ENCODE results near the gene SEMA5A.
A peak's percentile ranks its signal among the peaks of the same experiment; 100 is the strongest.

Gene SEMA5A

GRCh38 chr5:9514968-9515367 is 30.9 kb downstream of the SEMA5A start:
- Histone ChIP-seq H3K36me3 (replicated peaks) (no peaks in the 10 kb centered on the region), H3K4me1 (no peaks in the 10 kb centered on the region), H3K27me3 (ENCODE audit: low read depth) (no peaks in the 10 kb centered on the region), H3K9me3 (no peaks in the 10 kb centered on the region), H3K4me3 (no peak overlapping the region)
- in situ Hi-C loops (cut with MboI; ENCODE audit: low sequenced_read_pairs): no loop called here
- no peak for DNase-seq (ENCODE audit: low spot score in 2 of 2)

GRCh38 chr5:9513827-9514226 is 32.0 kb downstream of the SEMA5A start:
- Histone ChIP-seq H3K27me3 (ENCODE audit: low read depth) (no peaks in the 10 kb centered on the region), H3K4me3 (no peak overlapping the region), H3K36me3 (replicated peaks) (no peaks in the 10 kb centered on the region), H3K4me1 (no peaks in the 10 kb centered on the region), H3K9me3 (no peaks in the 10 kb centered on the region)
- no peak for DNase-seq (ENCODE audit: low spot score in 2 of 2)
- in situ Hi-C loops (cut with MboI; ENCODE audit: low sequenced_read_pairs): no loop called here

- Histone ChIP-seq H3K36me3 (replicated peaks) (no peaks in the 10 kb centered on the region), H3K27me3 (ENCODE audit: low read depth) (no peaks in the 10 kb centered on the region), H3K9me3 (no peaks in the 10 kb centered on the region), H3K4me3 (no peak overlapping the region), H3K4me1 (no peaks in the 10 kb centered on the region)
- DNase-seq (ENCODE audit: low spot score in 2 of 2): no peak
- in situ Hi-C loops (cut with MboI; ENCODE audit: low sequenced_read_pairs): no loop called here
Observed at GRCh38 chr5:9512457-9512856, 33.4 kb downstream of the SEMA5A start.

GRCh38 chr5:9507974-9508373 is 37.9 kb downstream of the SEMA5A start:
- H3K27me3 ChIP-seq (ENCODE audit: low read depth): no peaks in the 10 kb centered on the region
- no peaks in the 10 kb centered on the region for H3K9me3 ChIP-seq
- in situ Hi-C loops (cut with MboI; ENCODE audit: low sequenced_read_pairs): no loop called here
- DNase-seq (ENCODE audit: low spot score in 2 of 2): no peak
- H3K4me1 ChIP-seq: no peaks in the 10 kb centered on the region
- no peaks in the 10 kb centered on the region for H3K36me3 ChIP-seq (replicated peaks)
- no peak overlapping the region for H3K4me3 ChIP-seq

GRCh38 chr5:9505225-9505624 is 40.6 kb downstream of the SEMA5A start:
- no peaks in the 10 kb centered on the region for H3K27me3 ChIP-seq (ENCODE audit: low read depth)
- H3K9me3 ChIP-seq: no peaks in the 10 kb centered on the region
- no peak overlapping the region for H3K4me3 ChIP-seq
- DNase-seq (ENCODE audit: low spot score in 2 of 2): no peak
- in situ Hi-C loops (cut with MboI; ENCODE audit: low sequenced_read_pairs): no loop called here
- H3K4me1 ChIP-seq: no peaks in the 10 kb centered on the region
- H3K36me3 ChIP-seq (replicated peaks): no peaks in the 10 kb centered on the region

- in situ Hi-C loops (cut with MboI; ENCODE audit: low sequenced_read_pairs): no loop called here
- Histone ChIP-seq H3K4me1 (peaks cover 2% of the 10 kb centered on the region), H3K4me3 (no peak overlapping the region), H3K27me3 (ENCODE audit: low read depth) (no peaks in the 10 kb centered on the region), H3K36me3 (replicated peaks) (no peaks in the 10 kb centered on the region), H3K9me3 (no peaks in the 10 kb centered on the region)
- no peak for DNase-seq (ENCODE audit: low spot score in 2 of 2)
Observed at GRCh38 chr5:9502864-9503263, 43.0 kb downstream of the SEMA5A start.

GRCh38 chr5:9502050-9502834 is 43.6 kb downstream of the SEMA5A start:
- Histone ChIP-seq H3K4me3 (no peak overlapping the region), H3K9me3 (no peaks in the 10 kb centered on the region), H3K4me1 (peaks cover 7% of the 10 kb centered on the region), H3K36me3 (replicated peaks) (no peaks in the 10 kb centered on the region), H3K27me3 (ENCODE audit: low read depth) (no peaks in the 10 kb centered on the region)
- in situ Hi-C loops (cut with MboI; ENCODE audit: low sequenced_read_pairs): no loop called here
- no peak for DNase-seq (ENCODE audit: low spot score in 2 of 2)

GRCh38 chr5:9500625-9501024 is 45.2 kb downstream of the SEMA5A start:
- Histone ChIP-seq H3K4me1 (peaks cover 16% of the 10 kb centered on the region), H3K27me3 (ENCODE audit: low read depth) (no peaks in the 10 kb centered on the region), H3K4me3 (no peak overlapping the region), H3K9me3 (no peaks in the 10 kb centered on the region), H3K36me3 (replicated peaks) (no peaks in the 10 kb centered on the region)
- DNase-seq (ENCODE audit: low spot score in 2 of 2): no peak
- in situ Hi-C loops (cut with MboI; ENCODE audit: low sequenced_read_pairs): no loop called here

- H3K4me3 ChIP-seq: no peak overlapping the region
- DNase-seq (ENCODE audit: low spot score in 2 of 2): no peak
- no peaks in the 10 kb centered on the region for H3K27me3 ChIP-seq (ENCODE audit: low read depth)
- in situ Hi-C loops (cut with MboI; ENCODE audit: low sequenced_read_pairs): no loop called here
- H3K4me1 ChIP-seq: peaks cover 16% of the 10 kb centered on the region
- no peaks in the 10 kb centered on the region for H3K9me3 ChIP-seq
- no peaks in the 10 kb centered on the region for H3K36me3 ChIP-seq (replicated peaks)
Observed at GRCh38 chr5:9500193-9500592, 45.7 kb downstream of the SEMA5A start.

GRCh38 chr5:9499498-9499876 is 46.4 kb downstream of the SEMA5A start:
- DNase-seq (ENCODE audit: low spot score in 2 of 2): no peak
- no peaks in the 10 kb centered on the region for H3K36me3 ChIP-seq (replicated peaks)

GRCh38 chr5:9498541-9499497 is 47.1 kb downstream of the SEMA5A start:
- H3K36me3 ChIP-seq (replicated peaks): no peaks in the 10 kb centered on the region
- H3K27me3 ChIP-seq (ENCODE audit: low read depth): no peaks in the 10 kb centered on the region
- peak; percentile 60 to 68 for DNase-seq (ENCODE audit: low spot score in 2 of 2)
- H3K4me1 ChIP-seq: peaks cover 16% of the 10 kb centered on the region
- no peak overlapping the region for H3K4me3 ChIP-seq
- in situ Hi-C loops (cut with MboI; ENCODE audit: low sequenced_read_pairs): no loop called here
- no peaks in the 10 kb centered on the region for H3K9me3 ChIP-seq

More at GRCh38 chr5:9499498-9499876, 46.4 kb downstream of the SEMA5A start:
- Histone ChIP-seq H3K9me3 (no peaks in the 10 kb centered on the region), H3K4me3 (no peak overlapping the region), H3K4me1 (peaks cover 16% of the 10 kb centered on the region), H3K27me3 (ENCODE audit: low read depth) (no peaks in the 10 kb centered on the region)
- in situ Hi-C loops (cut with MboI; ENCODE audit: low sequenced_read_pairs): no loop called here

GRCh38 chr5:9497347-9497746 is 48.5 kb downstream of the SEMA5A start:
- H3K4me3 ChIP-seq: no peak overlapping the region
- no peaks in the 10 kb centered on the region for H3K9me3 ChIP-seq
- H3K27me3 ChIP-seq (ENCODE audit: low read depth): no peaks in the 10 kb centered on the region
- in situ Hi-C loops (cut with MboI; ENCODE audit: low sequenced_read_pairs): no loop called here
- peaks cover 16% of the 10 kb centered on the region for H3K4me1 ChIP-seq
- H3K36me3 ChIP-seq (replicated peaks): no peaks in the 10 kb centered on the region
- DNase-seq (ENCODE audit: low spot score in 2 of 2): no peak

- H3K4me3 ChIP-seq: no peak overlapping the region
- DNase-seq (ENCODE audit: low spot score in 2 of 2): peak; percentile 46 to 92
- H3K27me3 ChIP-seq (ENCODE audit: low read depth): no peaks in the 10 kb centered on the region
- H3K36me3 ChIP-seq (replicated peaks): no peaks in the 10 kb centered on the region
- in situ Hi-C loops (cut with MboI; ENCODE audit: low sequenced_read_pairs): no loop called here
- no peaks in the 10 kb centered on the region for H3K9me3 ChIP-seq
- H3K4me1 ChIP-seq: peaks cover 16% of the 10 kb centered on the region
Observed at GRCh38 chr5:9496801-9497200, 49.1 kb downstream of the SEMA5A start.

GRCh38 chr5:9495121-9495520 is 50.8 kb downstream of the SEMA5A start:
- H3K27me3 ChIP-seq (ENCODE audit: low read depth): no peaks in the 10 kb centered on the region
- no peaks in the 10 kb centered on the region for H3K36me3 ChIP-seq (replicated peaks)
- H3K4me1 ChIP-seq: peaks cover 16% of the 10 kb centered on the region
- in situ Hi-C loops (cut with MboI; ENCODE audit: low sequenced_read_pairs): no loop called here
- no peak for DNase-seq (ENCODE audit: low spot score in 2 of 2)
- H3K9me3 ChIP-seq: no peaks in the 10 kb centered on the region
- H3K4me3 ChIP-seq: no peak overlapping the region
